NCI-H446 treated with DMSO at 0.1 percent for 48 hours (cell line): Measurements from ENCODE around the gene IKZF3.
"Not testable (repeated sequence)": the region's sequence is repeated elsewhere in the genome, so short reads cannot be mapped to it uniquely, and the experiment has no call there.

Experiments used
- DNase-seq: peaks from one replicate; lab custom pipeline; 2025; lab: John Stamatoyannopoulos, UW

Gene IKZF3

DNA sequence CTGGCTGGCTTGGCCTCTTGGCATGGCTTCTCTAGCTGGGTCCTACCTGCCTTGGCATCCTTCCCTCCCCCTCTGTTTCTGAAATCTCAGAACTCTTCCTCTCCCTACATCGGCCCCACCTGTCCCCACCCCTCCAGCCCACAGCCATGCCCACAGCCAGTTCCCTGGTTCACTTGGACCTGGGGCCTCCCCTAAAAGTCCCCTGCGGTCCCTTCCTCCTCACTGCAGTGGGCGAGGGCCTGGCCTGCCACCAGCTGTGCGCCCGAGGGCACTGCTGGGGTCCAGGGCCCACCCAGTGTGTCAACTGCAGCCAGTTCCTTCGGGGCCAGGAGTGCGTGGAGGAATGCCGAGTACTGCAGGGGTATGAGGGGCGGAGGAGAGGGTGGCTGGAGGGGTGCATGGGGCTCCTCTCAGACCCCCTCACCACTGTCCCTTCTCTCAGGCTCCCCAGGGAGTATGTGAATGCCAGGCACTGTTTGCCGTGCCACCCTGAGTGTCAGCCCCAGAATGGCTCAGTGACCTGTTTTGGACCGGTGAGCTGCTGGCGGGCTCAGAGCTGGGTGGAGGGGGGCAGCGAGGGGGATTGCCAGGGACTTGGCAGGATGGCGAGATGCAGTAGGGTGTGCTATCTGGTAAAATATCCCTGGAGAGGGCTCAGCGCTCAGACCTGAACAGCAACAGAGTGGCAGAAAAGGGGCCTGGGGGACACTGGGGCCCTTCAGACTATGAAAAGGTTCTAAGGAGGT is 147.9 kb downstream of the IKZF3 start:
- no peak for DNase-seq

- DNase-seq: no peak
These were observed 148.6 kb downstream of the IKZF3 start for GRCh38 chr17:39715375-39716072.

- no peak for DNase-seq
These were observed 149.9 kb downstream of the IKZF3 start for GRCh38 chr17:39714234-39714633.

- DNase-seq: no peak
These were observed 152.3 kb downstream of the IKZF3 start for GRCh38 chr17:39711851-39712250.

DNA sequence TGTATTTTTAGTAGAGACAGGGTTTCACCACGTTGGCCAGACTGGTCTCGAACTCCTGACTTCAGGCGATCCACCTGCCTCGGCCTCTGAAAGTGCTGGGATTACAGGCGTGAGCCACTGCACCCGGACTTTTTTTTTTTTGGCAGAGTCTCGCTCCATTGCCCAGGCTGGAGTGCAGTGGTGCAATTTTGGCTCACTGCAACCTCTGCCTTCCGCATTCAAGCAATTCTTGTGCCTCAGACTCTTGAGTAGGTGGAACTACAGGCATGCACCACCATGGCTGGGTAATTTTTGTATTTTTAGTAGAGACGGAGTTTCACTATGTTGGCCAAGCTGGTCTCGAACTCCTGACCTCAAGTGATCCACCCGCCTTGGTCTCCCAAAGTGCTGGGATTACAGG is 153.0 kb downstream of the IKZF3 start:
- not testable (repeated sequence) for DNase-seq

- no peak for DNase-seq
These were observed 153.8 kb downstream of the IKZF3 start for GRCh38 chr17:39709998-39710964.

DNA sequence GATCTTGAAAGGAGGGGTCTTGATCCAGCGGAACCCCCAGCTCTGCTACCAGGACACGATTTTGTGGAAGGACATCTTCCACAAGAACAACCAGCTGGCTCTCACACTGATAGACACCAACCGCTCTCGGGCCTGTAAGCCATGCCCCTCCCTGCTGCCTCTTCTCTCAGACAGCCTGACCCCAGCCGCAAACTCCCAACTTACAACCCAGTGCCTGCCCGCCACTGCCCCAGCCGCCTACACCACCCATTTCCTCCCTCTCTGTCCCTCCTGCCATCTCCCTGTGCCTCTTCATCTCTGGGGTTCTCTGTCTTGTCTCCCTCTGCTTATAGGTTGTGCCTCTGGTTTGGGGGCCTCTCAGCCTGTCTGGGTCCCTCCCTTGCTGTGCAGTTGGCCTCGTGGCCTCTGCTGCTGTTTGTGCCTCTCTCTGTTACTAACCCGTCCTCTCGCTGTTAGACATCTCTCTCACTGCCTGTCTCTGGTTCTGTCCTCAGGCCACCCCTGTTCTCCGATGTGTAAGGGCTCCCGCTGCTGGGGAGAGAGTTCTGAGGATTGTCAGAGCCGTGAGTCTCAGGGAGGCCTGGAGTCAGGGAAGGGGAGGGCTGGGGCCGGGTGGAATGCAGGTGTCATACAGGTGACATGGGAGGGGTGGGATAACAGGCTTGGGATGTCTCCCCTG is 154.7 kb downstream of the IKZF3 start:
- no peak for DNase-seq
